ENCODE data around the gene ETV6.
"Not testable (repeated sequence)": the region's sequence is repeated elsewhere in the genome, so short reads cannot be mapped to it uniquely, and the experiment has no call there.

ETV6 gene

GRCh38 chr12:11672256-11673191 is 23.1 kb downstream of the ETV6 start:
- no peak for DNase-seq

DNA sequence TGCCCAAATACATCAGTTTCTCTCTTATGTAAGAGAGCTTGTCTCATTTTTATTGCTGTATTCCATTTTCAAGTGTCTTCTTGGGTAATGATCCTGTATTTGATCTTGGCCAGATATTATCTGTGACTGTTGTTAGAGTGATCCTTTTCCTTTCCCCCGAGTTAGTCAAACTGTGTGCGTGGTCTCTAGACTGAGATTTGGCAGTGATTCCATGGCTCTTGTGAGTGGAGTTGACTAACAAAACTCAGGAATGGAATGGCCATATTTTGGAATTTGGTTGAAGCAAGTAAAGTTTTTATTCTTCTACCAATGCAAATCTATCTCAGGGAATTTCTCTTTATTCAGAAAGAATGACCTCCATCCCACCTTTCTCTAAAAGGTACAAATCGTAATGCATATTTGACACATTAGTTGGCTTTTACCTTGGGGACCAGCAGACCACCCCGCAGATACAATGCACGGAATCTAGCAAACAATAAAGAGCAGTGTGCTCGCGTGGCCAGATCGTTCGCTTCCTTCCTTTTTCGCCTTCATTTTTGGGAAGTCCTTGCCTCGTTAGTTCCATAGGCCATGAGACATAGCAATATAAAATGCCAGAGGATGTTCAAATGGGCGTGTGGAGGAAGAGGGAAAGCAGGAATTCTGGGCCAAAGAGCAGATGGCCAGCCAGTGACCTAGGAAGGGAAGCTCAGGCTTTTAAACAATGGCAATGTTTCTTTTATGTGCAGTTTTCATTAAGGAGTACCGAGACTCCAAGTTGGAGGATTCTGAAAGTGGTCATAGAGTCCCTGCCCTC is 24.4 kb downstream of the ETV6 start:
- no peak for DNase-seq

GRCh38 chr12:11674894-11675390 is 25.5 kb downstream of the ETV6 start:
- no peak for DNase-seq

DNA sequence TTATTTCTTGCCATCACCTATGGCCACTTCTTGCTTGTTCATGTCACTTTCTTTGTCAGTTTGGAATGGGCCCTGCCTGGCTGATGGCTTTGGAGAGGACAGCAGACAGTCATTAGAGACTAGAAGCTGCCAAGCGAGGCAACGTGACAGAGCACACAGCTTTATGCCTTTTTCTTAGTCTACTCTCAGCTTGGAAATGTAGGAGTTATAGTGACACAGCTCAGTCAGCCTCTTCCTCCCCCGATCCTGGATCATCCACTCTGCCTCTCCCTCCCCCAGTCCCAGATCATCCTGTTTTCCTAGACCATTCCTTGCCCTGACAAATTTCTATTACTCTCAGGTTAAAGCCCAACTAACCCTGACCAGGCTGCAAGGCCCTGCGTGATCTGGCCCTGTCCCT is 26.6 kb downstream of the ETV6 start:
- DNase-seq: no peak

- DNase-seq: no peak
Measured at GRCh38 chr12:11677093-11677492, 27.6 kb downstream of the ETV6 start.

- no peak for DNase-seq
Measured at GRCh38 chr12:11677752-11678151, 28.3 kb downstream of the ETV6 start.

GRCh38 chr12:11678781-11679180 is 29.3 kb downstream of the ETV6 start:
- DNase-seq: no peak

GRCh38 chr12:11681207-11681606 is 31.7 kb downstream of the ETV6 start:
- DNase-seq: no peak

DNA sequence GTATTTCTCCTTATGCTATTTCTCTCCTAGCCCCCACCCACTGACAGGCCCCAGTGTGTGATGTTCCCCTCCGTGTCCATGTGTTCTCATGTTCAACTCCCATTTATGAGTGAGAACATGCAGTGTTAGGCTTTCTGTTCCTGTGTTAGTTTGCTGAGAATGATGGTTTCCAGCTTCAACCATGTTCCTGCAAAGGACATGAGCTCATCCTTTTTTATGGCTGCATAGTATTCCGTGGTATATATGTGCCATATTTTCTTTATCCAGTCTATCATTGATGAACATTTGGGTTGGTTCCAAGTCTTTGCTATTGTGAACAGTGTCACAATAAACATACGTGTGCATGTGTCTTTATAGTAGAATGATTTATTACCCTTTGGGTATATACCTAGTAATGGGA is 32.2 kb downstream of the ETV6 start:
- not testable (repeated sequence) for DNase-seq

GRCh38 chr12:11684393-11684792 is 34.9 kb downstream of the ETV6 start:
- DNase-seq: no peak

DNA sequence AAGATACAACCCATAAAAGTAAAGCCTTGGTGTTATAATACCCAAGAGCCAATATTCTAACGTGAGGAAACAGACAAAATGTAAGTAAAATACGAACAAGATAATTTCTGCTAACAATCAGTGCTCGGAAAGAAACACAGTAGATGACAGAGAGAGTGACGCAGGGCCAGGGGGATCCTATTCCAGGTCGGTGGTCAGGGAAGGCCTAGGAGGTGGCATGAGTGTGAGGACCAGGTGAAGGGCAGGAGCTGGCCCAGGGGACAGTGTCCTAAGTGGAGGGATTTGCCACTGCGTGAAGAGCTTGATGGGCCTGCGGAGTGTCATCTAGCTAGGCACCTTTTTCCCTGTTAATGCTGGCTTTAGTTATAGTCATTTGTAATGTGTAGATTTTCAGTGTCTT is 35.3 kb downstream of the ETV6 start:
- DNase-seq: no peak

DNA sequence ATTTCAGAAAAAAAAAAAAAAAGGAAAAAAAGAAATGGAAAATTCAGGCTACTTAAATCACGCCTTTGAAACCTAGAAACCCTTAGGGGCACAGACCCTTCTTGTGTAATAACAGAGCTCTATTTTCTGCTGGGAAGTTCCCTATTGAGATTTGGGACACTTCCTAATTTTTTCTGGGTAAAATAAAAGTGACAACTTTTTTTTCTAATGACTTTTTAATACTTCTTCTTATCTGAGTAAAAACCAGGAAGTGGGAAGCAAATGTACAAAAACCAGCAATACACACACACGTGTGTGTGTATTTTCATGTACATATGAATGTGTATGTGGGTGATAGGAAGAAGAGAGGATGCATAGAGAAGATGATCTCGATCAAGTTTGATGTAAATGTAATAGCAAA is 35.8 kb downstream of the ETV6 start:
- no peak for DNase-seq

GRCh38 chr12:11685716-11686115 is 36.2 kb downstream of the ETV6 start:
- no peak for DNase-seq

GRCh38 chr12:11686120-11686519 is 36.6 kb downstream of the ETV6 start:
- DNase-seq: peak; percentile 65

DNA sequence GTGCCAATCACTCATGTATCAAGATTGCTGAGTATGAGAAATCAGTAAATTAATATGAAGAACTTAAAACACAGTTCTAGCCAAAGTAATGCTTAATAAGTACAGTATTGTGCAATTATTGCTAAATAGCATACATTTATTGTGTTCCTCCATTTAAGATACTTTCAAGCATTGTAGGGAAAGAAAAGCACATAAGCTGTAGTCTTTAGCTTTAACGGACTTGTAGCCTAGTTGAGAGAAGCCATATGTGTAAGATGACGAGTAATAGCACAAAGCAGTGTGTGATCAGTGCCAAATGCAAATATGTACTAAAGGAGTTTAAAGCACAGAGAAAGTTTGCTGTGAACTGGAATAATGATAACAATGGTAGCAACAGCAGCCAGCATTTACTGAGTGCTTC is 38.1 kb downstream of the ETV6 start:
- DNase-seq: no peak

GRCh38 chr12:11688379-11688778 is 38.9 kb downstream of the ETV6 start:
- DNase-seq: no peak

DNA sequence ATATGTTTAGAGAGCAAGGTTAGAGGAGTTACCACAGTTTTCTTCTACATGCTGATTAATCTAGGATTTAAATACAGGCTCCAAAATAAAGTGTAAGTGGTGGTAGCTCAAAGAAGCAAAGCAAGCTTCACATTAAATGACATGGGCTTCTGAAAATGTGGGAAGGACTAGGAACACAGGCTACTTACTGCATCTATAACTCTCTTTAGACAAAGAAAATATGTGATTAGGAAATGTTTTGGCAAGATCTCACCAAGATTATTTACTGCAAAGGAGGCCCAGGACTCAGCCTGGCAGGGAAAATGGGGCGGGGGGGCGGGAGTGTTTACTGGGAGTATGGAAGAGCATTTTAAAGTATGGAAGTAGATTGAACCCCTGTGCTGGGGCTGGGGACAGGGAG is 39.4 kb downstream of the ETV6 start:
- no peak for DNase-seq

DNA sequence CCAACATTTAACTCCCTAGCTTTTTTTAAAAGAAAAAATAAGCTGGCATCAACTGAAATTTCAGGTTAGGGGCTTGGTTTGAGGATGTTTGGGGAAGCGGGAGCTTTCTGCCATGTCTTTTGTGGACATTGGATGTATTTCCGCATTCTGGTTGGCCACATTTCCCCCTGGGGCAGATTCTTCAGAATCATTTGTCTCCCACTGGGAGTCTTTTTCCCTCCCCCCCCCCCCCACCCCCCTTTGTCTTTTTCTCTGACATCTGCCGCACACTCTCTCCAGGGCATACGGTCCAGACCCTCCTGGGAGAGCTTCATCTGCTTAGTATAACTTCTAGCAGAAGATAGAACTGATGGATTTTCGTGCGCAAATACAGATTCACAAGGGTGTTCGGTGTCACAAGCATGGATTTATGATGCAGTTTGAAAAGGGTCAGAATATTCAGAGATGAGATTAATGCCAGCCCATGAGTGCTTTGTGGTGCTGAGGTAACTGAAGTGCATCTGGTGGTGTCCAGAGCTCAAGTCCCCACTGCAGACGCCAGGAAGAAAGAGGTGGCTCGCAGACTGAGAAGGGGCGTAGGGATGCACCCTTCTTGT is 40.2 kb downstream of the ETV6 start:
- no peak for DNase-seq

GRCh38 chr12:11693067-11693466 is 43.6 kb downstream of the ETV6 start:
- no peak for DNase-seq

GRCh38 chr12:11693601-11694000 is 44.1 kb downstream of the ETV6 start:
- no peak for DNase-seq

- no peak for DNase-seq
Measured at GRCh38 chr12:11694528-11694927, 45.1 kb downstream of the ETV6 start.

DNA sequence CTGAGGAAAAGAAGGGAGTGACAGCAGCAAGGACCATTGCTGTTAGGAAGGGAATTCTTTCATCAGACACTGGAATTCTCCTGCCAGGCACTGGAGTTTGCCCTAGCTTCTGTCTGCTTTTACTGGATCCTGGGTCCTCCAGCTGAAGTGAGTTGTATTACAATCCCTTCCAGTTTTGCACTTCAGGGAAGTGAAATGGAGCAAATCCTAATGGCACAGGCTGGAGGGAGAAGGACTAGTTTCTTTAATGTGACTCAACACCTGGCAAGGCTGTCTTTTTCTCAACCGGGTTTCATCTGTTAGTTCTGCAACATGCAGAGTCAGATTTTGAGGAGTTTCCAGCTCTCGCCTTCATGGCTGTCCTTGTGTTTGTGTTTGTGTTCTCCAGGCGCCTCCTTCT is 45.8 kb downstream of the ETV6 start:
- no peak for DNase-seq

GRCh38 chr12:11696084-11696483 is 46.6 kb downstream of the ETV6 start:
- DNase-seq: no peak

DNA sequence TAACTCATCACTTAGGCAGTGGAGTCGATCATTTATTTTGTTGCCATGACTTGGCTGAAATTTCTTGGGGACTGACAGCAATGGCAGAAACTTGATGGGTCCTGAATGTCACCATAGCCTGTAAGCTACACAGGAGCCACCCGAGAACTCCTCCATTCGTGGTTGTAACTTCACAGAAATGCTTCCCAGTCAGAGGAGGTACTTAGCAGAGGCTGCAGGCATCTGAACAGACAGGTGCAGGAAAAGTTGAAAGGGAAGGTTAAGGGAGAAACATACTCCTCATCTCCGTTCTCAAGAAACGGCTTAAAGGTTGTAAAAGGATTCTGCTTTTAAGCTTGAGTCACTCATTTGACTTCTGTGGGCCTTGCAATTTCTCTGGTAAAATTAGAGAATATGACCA is 47.7 kb downstream of the ETV6 start:
- no peak for DNase-seq

Data from NCI-H748 treated with DMSO at 0.1 percent for 48 hours (cell line).